Natural killer cell (primary cell): ENCODE data around the gene RAD54L2. TPM values are rescaled to one million over a fixed set of nuclear protein-coding genes. Genes with fewer than 3 reads are reported as not detected.
"Not testable (repeated sequence)": the region's sequence is repeated elsewhere in the genome, so short reads cannot be mapped to it uniquely, and the experiment has no call there.

ENCODE experiments used
- ATAC-seq, 3 donors: fragments of 150-1000 bp in 2 of 3; fragments of 200-7000 bp in 1 of 3; cut with Tn5 transposase; 1 replicate in 1 of 3; 2 replicates in 2 of 3; pipeline ENCODE4 v1.10.0; 2021; ENCODE audit warnings: mild to moderate bottlenecking in 2 of 3, moderate library complexity in 2 of 3
- DNase-seq, 2 donors: peaks; one replicate each; pipeline versions ENCODE4 v3.0.0 to v3.0.0-alpha.2; 2013 to 2021; ENCODE audit warnings: mixed read lengths in 1 of 2
- H3K27ac ChIP-seq: one replicate; pipeline ENCODE4 v1.5.1; 2013; ENCODE audit warnings: mild to moderate bottlenecking, low read length
- H3K27me3 ChIP-seq: one replicate; pipeline ENCODE4 v1.6.1; 2013; ENCODE audit warnings: low read length; ENCODE audit not compliant: control insufficient read depth, insufficient read depth
- H3K36me3 ChIP-seq: one replicate; pipeline ENCODE4 v1.6.1; 2013; ENCODE audit warnings: low read length; ENCODE audit not compliant: control insufficient read depth, insufficient read depth
- H3K4me1 ChIP-seq: one replicate; pipeline ENCODE4 v1.6.1; 2013; ENCODE audit warnings: low read length; ENCODE audit not compliant: control insufficient read depth, insufficient read depth
- H3K4me3 ChIP-seq: one replicate; pipeline ENCODE4 v1.5.1; 2013; ENCODE audit warnings: low read length
- H3K9me3 ChIP-seq: one replicate; pipeline ENCODE4 v1.6.1; 2013; ENCODE audit warnings: low read length; ENCODE audit not compliant: control insufficient read depth, insufficient read depth
- H3K27ac Mint-ChIP-seq, 2 donors: one replicate each; pipeline ENCODE4 v1.8.0; 2022; ENCODE audit warnings: mild to moderate bottlenecking in 2 of 2, mixed read lengths in 2 of 2, moderate library complexity in 1 of 2
- H3K27me3 Mint-ChIP-seq, 2 donors: one replicate each; pipeline ENCODE4 v1.8.0; 2022; ENCODE audit warnings: low read depth in 2 of 2, mixed read lengths in 2 of 2
- H3K36me3 Mint-ChIP-seq: one replicate; pipeline ENCODE4 v1.8.0; 2022; ENCODE audit warnings: mixed read lengths
- H3K4me1 Mint-ChIP-seq, 2 donors: one replicate each; pipeline ENCODE4 v1.8.0; 2022; ENCODE audit warnings: mixed read lengths in 2 of 2
- H3K4me3 Mint-ChIP-seq: one replicate; pipeline ENCODE4 v1.8.0; 2022; ENCODE audit warnings: mild to moderate bottlenecking, moderate library complexity, mixed read lengths
- H3K9me3 Mint-ChIP-seq, 2 donors: one replicate each; pipeline ENCODE4 v1.8.0; 2022; ENCODE audit warnings: mixed read lengths in 2 of 2
- WGBS: methylation state at CpG from one replicate; pipeline ENCODE4 v1.1.7; 2013; ENCODE audit warnings: missing lambda C conversion rate; ENCODE audit not compliant: insufficient coverage; 5-methylcytosine and 5-hydroxymethylcytosine counted together
- intact Hi-C: fragments of 100-400 bp; cut with micrococcal nuclease; formaldehyde crosslinking; loops from one replicate; pipeline ENCODE4 v1.14.2; 2022
- total RNA-seq, 4 donors: library from RNA; stranded (reverse); fragments of 120-200 nt in 1 of 4; gene quantifications; one replicate each; pipeline versions ENCODE4 v1.2.3 to v1.2.4, GENCODE V29; 2013 to 2022
- TF ChIP-seq, protein P1 (sequence below): fragments of 200-600 bp; IDR thresholded peaks from one replicate; pipeline ENCODE4 v1.8.0; 2022; ENCODE audit warnings: antibody characterized with exemption

The RAD54L2 gene
- total RNA-seq, 3 donors from 2014 or later (not counting 1 experiment from before 2014, with no cell fraction given): 49.7 to 59.1 (median 57.9) TPM

DNA sequence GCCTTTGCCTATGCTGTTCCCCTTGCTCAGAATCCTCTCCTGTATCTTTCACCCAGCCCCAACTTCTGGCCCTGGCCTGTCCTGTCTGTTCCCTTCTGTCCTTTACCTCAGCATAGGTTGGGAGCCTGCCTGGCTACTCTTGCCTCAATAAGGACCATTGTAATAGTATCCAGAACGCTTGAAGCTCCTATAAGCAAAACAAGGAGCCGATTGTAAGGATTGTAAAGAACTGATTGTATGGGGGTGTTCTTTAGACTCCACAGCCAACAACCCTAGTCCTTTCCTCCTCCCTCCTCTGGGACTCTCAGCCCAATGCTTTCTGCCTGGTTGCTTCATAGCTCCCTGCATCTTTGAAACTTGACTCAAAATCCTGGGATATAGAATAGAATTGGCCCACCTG lies 18.7 kb upstream of the RAD54L2 start:
- TF ChIP-seq, protein P1, sequence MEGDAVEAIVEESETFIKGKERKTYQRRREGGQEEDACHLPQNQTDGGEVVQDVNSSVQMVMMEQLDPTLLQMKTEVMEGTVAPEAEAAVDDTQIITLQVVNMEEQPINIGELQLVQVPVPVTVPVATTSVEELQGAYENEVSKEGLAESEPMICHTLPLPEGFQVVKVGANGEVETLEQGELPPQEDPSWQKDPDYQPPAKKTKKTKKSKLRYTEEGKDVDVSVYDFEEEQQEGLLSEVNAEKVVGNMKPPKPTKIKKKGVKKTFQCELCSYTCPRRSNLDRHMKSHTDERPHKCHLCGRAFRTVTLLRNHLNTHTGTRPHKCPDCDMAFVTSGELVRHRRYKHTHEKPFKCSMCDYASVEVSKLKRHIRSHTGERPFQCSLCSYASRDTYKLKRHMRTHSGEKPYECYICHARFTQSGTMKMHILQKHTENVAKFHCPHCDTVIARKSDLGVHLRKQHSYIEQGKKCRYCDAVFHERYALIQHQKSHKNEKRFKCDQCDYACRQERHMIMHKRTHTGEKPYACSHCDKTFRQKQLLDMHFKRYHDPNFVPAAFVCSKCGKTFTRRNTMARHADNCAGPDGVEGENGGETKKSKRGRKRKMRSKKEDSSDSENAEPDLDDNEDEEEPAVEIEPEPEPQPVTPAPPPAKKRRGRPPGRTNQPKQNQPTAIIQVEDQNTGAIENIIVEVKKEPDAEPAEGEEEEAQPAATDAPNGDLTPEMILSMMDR: no peak
- Mint-ChIP-seq H3K27me3 (peaks cover 0 to 3% of the 10 kb centered on the region in 2 donors), H3K27ac (no peak overlapping the region), H3K4me1 (peaks cover 0 to 5% of the 10 kb centered on the region in 2 donors), H3K9me3 (no peaks in the 10 kb centered on the region), H3K4me3 (no peak overlapping the region), H3K36me3 (no peaks in the 10 kb centered on the region)
- H3K27ac ChIP-seq: no peak overlapping the region
- H3K4me1 ChIP-seq: no peaks in the 10 kb centered on the region
- no peak overlapping the region for H3K4me3 ChIP-seq
- no peaks in the 10 kb centered on the region for H3K9me3 ChIP-seq
- no peaks in the 10 kb centered on the region for H3K27me3 ChIP-seq
- no peaks in the 10 kb centered on the region for H3K36me3 ChIP-seq
- intact Hi-C loops: no loop called here
- no CpG with 5 or more reads among the region's 2 CpGs for WGBS
- DNase-seq: no peak
- no peak for ATAC-seq

DNA sequence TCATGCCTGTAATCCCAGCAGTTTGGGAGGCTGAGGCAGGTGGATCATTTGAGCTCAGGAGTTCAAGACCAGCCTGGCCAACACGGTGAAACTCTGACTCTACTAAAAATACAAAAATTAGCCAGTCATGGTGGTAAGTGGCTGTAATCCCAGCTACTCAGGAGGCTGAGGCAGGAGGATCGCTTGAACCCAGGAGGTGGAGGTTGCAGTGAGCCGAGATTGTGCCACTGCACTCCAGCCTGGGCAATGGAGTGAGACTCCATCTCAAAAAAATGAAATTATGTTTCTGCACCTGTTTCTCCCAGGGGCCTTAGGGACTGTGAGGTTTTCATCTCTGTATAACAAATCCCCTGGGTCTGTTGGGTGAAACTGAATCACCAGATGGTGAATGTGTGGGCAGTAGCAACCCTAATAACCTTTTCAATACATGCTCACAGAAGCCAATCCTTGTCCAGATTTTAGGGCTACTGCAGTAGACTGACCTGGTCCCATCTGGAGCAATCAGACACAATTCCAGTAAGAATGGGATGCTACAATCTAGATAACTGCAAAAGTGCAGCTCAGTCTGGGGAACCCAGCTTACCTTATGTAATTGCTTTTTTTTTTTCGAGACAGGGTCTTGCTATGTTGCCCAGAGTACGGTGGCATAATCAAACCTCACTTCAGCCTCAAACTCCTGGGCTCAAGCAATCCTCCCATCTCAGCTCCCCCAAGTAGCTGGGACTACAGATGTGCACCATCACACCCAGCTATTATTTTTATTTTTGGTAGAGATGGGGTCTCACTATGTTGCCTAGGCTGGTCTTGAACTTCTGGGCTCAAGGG lies 17.4 kb upstream of the RAD54L2 start:
- H3K9me3 Mint-ChIP-seq, intact Hi-C loops, DNase-seq, H3K4me3 ChIP-seq, H3K36me3 ChIP-seq, H3K36me3 Mint-ChIP-seq, H3K27me3 Mint-ChIP-seq, H3K27ac ChIP-seq, H3K4me3 Mint-ChIP-seq, H3K27ac Mint-ChIP-seq, H3K9me3 ChIP-seq, H3K4me1 ChIP-seq, H3K27me3 ChIP-seq, H3K4me1 Mint-ChIP-seq, ATAC-seq: not testable (repeated sequence)
- WGBS: 81% methylated on average over 5 of the region's 5 CpGs

DNA sequence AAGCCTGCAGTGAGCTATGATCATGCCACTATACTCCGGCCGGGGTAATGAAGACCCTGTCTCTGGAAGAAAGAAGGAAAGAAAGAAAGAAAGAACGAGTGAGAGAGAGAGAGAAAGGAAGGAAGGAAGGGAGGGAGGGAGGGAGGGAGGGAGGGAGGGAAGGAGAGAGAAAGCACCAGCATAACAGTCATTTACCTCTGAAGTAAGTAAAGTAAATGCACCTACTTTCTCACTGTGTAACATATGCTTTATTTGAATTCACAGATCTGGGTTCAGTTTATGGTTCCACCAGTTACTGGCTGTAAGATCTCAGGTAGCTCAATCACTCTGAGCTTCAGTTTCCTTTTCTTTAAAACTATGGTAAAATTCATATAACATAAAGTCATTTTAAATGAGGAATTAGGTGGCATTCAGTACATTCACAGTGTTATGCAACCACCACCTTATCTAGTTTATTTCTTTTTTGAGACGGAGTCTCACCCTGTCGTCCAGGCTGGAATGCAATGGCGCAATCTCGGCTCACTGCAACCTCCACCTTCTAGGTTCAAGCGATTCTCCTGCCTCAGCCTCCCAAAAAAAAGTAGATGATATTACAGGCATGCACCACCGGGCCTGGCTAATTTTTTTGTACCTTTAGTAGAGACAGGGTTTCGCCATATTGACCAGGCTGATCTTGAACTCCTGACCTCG lies 16.1 kb upstream of the RAD54L2 start:
- intact Hi-C loops: no loop called here
- no peak overlapping the region for H3K4me3 Mint-ChIP-seq
- no peaks in the 10 kb centered on the region for H3K36me3 Mint-ChIP-seq

DNA sequence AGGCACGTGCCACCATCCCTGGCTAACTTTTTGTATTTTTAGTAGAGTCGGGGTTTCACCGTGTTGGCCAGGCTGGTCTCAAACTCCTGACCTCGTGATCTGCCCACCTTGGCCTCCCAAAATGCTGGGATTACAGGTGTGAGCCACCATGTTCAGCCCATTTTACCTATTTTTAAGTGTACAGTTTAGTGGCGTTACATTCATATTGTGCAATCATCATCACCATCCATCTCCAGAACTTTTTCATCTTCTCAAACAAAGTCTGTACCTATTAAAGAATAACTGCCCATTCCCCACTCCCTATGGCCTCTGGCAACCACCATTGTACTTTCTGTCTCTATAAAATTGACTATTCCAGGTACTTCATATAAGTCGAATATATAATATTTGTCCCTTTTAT lies 13.6 kb upstream of the RAD54L2 start:
- H3K9me3 Mint-ChIP-seq, H3K27me3 ChIP-seq, H3K27me3 Mint-ChIP-seq, DNase-seq, H3K27ac ChIP-seq, H3K4me3 Mint-ChIP-seq, H3K4me1 ChIP-seq, H3K36me3 ChIP-seq, H3K4me1 Mint-ChIP-seq, H3K36me3 Mint-ChIP-seq, intact Hi-C loops, ATAC-seq, H3K27ac Mint-ChIP-seq, H3K4me3 ChIP-seq, H3K9me3 ChIP-seq: not testable (repeated sequence)
- WGBS: 93% methylated on average over 6 of the region's 6 CpGs

More for the DNA sequence above, 16.1 kb upstream of the RAD54L2 start:
- Histone ChIP-seq H3K36me3 (no peaks in the 10 kb centered on the region), H3K27me3 (no peaks in the 10 kb centered on the region), H3K9me3 (no peaks in the 10 kb centered on the region), H3K4me3 (no peak overlapping the region), H3K27ac (no peak overlapping the region), H3K4me1 (no peaks in the 10 kb centered on the region)
- Mint-ChIP-seq H3K4me1 (peaks cover 0 to 5% of the 10 kb centered on the region in 2 donors), H3K27ac (no peak overlapping the region), H3K27me3 (peaks cover 3 to 10% of the 10 kb centered on the region in 2 donors), H3K9me3 (no peaks in the 10 kb centered on the region)
- 72% methylated on average over 10 of the region's 11 CpGs for WGBS
- ATAC-seq: no peak
- TF ChIP-seq, protein P1: no peak
- DNase-seq: no peak
